EH (cell line): Measurements from ENCODE around the gene AKAP9.
"Not testable (repeated sequence)": the region's sequence is repeated elsewhere in the genome, so short reads cannot be mapped to it uniquely, and the experiment has no call there.

Experiments
- DNase-seq: peaks from one replicate; pipeline ENCODE4 v3.0.0-alpha.2; 2015; ENCODE audit warnings: low read depth

The AKAP9 gene

GRCh38 chr7:92134271-92135051, 193.8 kb downstream of the AKAP9 start, which contains the start of gene CYP51A1:
CYP51A1 (minus strand) TSS chr7:92134477; CDS start chr7:92134364, 113 bp downstream.
- peak; percentile 86 for DNase-seq

DNA sequence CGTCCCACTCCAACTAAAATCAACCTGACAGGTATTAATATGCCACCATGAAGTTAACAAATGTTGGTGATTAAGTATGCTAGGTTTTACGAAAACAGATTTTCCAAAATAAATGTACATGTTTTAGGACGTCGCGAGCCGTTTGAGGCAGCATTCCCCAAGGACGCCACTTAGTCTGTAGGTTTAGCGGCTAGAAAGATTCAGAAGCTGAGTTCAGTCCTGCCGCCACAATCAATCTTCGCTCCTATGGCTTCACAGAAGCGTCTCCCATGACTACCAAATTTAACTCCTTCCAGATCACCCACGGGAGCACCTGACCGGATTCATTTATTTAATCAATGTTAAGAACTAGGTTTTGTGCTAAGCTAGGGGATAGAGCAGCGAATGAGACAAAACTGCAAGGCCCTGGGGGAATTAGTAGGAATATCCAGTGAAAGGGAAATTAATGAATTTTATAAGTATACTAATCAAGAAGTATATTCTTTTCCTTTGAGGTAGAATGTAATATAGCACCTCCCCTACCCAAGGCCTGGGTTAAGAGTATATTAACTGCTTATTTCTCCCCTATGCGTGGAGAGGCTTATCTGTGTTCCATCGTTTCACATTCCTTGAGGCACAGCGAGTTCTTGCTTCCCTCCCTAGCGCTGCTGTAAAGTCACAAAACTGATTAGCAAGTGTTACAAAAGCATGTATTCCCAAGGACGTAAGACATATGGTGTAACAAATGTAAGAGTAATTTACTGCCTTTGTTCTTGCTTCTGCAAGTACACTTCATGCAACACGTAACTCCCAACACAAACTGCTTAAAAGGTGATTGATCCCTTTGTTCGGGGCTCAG, 194.6 kb downstream of the AKAP9 start:
- peak; percentile 28 for DNase-seq

- DNase-seq = no peak
These were observed 196.9 kb downstream of the AKAP9 start for GRCh38 chr7:92137557-92137956.

- no peak for DNase-seq
These were observed 200.5 kb downstream of the AKAP9 start for GRCh38 chr7:92141161-92141560.

- not testable (repeated sequence) for DNase-seq
These were observed 202.1 kb downstream of the AKAP9 start for GRCh38 chr7:92142791-92143190.

DNA sequence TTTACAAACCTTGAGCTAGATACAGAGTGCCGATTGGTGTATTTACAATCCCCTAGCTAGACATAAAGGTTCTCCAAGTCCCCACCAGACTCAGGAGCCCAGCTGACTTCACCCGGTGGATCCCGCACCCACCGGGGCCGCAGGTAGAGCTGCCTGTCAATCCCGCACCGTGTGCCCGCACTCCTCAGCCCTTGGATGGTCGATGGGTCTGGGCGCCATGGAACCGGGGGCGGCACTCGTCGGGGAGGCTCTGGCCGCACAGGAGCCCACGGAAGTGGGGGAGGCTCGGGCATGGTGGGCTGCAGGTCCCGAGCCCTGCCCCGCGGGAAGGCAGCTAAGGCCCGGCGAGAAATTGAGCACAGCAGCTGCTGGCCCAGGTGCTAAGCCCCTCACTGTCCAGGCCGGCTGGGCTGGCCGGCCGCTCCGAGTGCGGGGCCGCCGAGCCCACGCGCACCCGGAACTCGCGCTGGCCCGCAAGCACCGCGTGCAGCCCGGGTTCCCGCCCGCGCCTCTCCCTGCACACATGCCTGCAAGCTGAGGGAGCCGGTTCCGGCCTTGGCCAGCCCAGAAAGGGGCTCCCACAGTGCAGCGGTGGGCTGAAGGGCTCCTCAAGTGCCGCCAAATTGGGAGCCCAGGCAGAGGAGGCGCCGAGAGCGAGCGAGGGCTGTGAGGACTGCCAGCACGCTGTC, 202.7 kb downstream of the AKAP9 start:
- DNase-seq = not testable (repeated sequence)

DNA sequence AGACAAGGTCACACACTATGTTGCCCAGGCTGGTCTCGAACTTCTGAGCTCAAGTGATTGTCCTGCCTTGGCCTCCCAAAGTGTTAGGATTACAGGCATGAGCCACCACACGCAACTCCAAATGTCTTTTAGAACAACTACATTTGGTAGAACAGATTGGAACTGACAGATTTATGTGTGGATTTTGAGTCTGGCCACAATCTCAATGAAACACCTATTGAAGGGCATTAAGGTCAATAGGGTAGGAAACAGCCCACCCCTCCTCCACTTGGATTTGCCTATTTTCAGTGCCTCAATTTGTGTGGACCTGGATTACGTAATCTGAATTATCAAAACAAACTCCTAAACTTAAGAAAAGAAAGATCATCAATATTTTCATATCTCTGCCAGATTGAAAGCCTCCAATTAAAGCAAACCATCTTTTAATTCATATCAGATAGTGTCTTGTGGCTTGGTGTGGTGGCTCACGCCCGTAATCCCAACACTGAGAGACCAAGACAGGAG, 209.1 kb downstream of the AKAP9 start:
- DNase-seq = no peak

DNA sequence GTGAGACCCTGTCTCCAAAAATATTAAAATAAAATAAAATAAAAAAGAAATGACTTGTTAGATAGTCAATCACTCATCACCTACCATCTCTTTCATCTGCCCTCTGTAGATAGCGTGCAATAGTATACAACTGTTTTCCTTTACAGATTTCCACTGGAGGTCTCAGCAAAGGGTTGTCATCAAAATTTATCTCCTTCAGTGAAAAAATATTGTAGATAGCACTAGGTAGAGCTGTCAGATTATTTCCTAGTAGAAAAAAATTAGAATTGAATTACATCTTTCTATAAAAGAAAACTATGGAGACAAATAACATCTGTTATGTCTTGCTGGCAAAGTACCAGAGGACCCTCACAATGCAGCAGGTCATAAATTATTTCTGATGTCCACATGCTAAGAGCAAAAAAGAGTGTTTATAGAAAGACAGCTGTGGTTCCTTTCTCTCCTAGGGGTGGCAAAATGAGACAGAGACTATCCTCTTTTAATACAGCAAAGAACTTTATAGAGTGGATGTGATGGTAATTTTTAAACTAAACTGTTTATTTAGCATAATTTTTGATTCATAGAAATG, 209.9 kb downstream of the AKAP9 start:
- DNase-seq = no peak

DNA sequence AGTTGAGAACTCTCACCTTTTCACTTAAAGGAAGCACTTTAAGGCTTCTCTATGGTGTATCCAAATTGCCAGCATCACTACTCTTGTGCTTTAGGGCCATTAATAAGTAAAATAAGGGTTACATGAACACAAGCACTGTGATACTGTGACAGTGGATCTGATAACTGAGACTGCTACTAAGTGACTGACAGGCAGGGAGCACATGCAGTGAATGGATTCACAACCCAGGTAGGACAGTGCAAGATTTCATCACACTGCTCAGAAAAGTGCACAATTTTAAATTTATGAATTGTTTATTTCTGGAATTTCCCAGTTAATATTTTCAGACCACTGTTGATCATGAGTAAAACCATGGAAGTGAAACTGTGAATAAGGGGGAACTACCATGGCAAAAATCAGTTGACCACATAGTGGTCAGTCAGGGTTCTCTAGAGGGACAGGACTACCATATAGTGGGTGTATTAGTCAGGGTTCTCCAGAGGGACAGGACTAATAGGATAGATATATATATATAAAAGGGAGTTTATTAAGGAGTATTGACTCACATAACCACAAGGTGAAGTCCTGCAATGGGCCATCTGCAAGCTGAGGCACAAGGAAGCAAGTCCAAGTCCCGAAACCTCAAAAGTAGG, 214.6 kb downstream of the AKAP9 start:
- no peak for DNase-seq

- DNase-seq = no peak
These were observed 216.3 kb downstream of the AKAP9 start for GRCh38 chr7:92156990-92157389.

GRCh38 chr7:92158660-92159575, 218.3 kb downstream of the AKAP9 start:
- DNase-seq = peak; percentile 93
